ENCODE measurements around the gene ZNHIT6.
"Not testable (repeated sequence)": the region's sequence is repeated elsewhere in the genome, so short reads cannot be mapped to it uniquely, and the experiment has no call there.

The ZNHIT6 gene, protein sequence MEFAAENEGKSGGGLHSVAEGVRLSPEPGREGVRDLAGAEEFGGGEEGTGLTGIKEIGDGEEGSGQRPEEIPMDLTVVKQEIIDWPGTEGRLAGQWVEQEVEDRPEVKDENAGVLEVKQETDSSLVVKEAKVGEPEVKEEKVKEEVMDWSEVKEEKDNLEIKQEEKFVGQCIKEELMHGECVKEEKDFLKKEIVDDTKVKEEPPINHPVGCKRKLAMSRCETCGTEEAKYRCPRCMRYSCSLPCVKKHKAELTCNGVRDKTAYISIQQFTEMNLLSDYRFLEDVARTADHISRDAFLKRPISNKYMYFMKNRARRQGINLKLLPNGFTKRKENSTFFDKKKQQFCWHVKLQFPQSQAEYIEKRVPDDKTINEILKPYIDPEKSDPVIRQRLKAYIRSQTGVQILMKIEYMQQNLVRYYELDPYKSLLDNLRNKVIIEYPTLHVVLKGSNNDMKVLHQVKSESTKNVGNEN

DNA sequence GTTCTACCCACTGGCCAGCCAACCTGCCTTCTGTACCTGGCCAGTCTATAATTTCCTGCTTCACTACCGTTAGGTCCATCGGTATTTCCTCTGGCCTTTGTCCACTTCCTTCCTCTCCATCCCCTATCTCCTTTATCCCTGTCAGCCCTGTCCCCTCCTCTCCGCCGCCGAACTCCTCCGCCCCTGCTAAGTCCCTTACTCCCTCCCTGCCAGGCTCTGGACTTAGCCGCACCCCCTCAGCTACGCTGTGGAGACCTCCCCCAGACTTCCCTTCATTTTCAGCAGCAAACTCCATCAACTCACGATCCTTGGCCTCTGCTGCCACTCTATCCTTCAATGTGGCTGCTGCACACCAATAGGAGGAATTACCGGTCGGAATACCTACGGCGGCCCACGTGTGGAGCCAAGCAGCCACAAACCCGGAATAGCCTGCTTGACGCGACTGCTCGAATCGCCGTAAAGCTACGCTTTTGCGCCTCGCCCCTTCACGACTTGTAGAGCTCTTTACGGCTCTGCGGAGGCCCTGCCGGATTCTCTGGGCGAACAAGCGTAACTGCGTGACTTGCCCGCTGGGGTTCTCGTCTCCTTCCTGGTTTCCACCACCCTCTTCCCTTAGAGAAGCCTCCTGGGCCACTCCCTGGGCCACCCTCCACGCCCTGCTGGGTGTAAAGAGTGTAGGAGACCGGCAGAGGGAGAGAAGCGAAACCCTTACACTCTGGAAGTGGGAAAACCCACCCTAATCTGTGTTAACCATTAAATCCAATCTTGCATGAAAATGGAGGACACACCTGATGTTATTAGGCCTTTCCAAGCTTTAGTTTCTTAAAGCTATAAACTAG is at the start of gene ZNHIT6:
TSS of gene ZNHIT6 (minus strand) at position 444 of the 839 bp plus-strand sequence. CDS start at position 295, 149 bp downstream.
- DNase-seq: peak; percentile 83 to 89

DNA sequence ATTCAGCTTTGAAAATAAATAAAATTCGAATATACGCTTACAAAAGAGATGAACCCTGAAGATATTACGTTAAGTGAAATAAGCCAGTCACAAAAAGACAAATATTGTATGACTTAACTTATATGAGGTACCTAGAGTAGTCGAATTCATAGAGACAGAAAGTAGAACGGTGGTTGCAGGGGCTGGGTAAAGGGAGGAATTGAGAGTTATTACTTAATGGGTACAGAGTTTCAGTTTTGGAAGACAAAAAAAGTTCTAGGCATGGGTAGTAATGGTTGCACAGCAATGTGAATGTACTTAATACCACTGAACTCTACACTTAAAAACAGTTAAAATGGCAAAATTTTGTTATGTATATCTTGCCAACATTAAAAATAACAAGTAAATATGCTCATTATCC is 48.6 kb upstream of the ZNHIT6 start:
- no peak for DNase-seq

DNA sequence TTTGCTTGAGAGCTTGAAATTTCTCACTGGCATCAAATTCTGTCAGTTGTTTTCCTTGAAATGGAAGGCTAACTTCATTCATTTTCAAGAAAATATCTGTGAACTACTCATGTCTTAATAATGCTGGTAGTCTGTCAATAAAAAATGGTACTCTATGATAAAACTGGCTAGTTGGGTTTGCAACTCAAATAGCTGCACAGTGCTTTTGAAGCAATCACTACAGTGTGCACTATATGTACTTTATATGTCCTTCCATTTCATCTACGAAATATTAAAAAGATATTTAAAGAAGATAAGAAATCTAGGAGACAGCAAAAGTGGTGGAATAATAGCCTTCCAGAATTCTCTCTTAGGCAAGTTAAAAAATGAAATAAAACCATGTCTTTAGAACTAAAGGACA is 39.9 kb upstream of the ZNHIT6 start:
- DNase-seq: no peak

DNA sequence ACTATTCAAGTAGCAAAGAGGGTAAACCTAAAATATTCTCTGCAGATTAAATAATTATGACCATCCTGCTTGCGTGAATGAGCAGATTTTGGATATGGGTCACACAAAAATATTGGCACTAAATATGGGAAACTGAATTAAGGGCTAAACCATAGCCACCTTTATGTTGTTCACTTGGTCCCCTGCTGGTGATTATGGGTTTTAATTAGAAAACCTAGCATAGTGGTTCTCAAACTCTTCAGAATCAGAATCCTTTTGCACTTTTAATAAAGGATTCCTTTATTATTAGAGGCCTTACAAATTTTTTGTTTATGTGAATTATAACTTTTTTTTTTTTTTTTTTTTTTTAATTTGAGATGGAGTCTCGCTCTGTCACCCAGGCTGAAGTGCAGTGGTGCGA is 38.5 kb upstream of the ZNHIT6 start:
- no peak for DNase-seq

DNA sequence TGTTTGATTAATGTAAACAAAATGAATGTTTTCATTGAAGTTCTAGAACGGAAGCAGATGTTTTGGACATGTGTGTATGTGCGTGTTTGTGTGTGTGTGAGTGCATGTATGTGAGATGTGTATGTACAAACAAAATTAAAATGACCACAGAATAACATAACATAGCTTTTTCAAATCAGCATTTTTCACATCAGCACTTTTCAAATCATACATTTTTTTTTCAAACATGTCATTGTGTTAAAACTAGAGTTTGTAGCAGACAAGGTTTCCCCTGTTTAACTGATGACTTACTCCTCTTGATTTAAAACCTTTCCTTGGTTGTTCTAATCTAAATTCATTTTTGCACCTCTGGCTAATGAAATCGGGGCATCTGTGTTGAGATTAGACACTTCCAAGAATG is 35.6 kb upstream of the ZNHIT6 start:
- no peak for DNase-seq

DNA sequence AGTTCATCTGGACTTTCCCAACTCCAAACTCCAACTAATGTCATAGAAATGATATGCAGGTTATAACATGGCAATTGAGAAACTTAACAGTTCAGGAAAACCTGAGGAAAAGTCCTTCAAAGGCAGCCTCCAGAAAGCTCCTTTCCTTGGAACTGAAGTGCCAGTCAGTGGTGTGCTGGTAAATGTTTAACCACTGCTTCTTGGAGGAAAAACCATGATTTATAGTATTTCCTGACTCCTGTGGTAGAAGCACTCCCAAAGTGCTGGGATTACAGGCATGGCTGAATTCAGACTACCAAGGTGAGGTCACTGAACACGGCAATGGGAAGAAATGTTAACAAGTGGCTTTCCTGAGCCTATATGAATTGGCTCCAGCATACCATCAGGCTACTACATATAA is 26.7 kb upstream of the ZNHIT6 start:
- DNase-seq: no peak

DNA sequence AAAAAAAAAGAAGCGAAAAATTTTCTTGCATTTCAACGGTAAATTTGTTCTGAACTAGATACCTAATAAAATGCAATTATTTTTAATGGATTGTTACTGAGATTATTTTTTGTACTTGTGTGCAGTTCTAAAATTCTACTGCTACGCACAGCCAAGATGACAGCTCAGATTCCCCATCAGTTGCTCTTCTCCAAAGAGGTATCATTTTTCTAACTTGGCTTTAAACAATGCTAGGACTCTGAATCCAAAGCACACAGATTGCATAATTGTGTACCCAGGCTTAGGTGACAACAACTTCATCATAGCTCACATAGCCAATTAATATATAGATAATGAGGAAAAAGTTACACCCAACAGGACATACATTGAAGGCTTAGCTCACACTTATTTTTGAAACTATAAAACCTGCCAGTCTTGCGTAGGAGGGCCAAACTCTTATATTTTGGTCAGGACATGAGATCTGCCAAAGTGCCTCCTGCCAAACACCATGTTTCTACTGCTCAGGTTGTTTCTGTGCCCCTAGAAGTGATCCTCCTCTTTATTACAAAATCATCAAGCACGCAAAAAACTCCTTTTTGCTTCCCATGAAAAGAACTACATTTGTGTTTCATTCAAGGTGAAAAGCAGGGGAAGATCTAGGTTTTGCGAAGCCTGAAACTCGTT is 10.6 kb upstream of the ZNHIT6 start:
- no peak for DNase-seq

DNA sequence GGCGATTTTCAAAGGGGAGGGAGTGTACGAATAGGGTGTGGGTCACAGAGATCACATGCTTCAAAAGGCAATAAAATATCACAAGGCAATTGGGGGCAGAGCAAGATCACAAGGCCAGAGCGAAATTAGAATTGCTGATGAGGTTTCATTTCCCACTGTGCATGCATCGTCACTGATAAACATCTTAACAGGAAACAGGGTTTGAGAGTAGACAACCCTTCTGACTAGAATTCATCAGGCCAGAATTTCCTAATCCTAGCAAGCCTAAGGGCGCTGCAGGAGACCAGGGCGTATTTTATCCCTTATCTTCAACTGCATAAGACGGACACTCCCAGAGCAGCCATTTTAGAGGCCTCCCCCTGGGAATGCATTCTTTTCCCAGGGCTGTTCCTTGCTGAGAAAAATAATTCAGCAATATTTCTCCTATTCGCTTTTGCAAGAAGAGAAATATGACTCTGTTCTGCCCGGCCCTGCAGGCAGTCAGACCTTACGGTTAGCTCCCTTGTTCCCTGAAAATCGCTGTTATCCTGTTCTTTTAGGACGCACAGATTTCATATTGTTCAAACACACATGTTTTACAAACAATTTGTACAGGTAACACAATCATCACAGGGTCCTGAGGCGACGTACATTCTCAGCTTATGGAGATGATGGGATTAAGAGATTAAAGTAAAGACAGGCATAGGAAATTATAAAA is 6.3 kb upstream of the ZNHIT6 start:
- not testable (repeated sequence) for DNase-seq

DNA sequence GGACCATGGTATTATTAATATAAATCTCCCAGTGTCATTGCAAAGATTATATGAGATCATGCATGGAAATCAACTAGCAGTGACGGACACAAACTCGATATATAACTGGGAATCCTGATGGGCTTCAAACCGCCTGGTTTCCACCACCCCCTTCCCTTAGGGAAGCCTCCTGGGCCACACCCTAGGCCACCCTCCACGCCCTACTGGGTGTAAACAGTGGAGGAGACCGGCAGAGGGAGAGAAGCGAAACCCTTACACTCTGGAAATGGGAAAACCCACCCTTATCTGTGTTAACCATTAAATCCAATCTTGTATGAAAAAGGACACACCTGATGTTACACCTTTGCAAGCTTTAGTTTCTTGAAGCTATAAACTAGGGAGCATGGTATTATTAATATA is 595 bp upstream of the ZNHIT6 start:
- DNase-seq: no peak

DNA sequence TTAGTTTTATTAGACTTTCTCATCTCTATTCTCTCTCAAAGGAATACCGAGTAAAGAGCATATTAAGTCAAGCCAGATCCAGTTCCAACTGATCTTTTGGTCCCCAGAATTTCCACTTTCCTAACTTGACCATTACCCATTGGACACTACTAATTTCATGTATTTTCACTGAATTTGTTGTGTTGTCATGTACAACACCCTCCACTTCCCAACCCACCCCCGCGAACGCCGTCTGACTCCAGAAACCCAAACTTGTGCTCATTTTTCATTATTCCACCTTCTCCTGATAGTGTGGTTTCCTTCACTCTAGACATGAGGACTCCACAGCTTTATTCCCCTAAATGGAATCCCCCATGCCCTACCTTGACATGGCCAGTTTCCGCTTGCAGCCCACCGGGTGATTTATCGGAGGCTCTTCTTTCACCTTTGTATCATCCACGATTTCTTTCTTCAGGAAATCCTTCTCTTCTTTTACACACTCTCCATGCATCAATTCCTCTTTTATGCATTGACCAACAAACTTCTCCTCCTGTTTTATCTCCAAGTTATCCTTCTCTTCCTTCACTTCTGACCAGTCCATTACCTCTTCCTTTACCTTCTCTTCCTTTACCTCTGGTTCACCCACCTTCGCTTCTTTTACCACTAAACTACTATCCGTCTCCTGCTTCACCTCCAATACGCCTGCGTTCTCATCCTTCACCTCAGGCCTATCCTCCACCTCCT is 805 bp downstream of the ZNHIT6 start:
- DNase-seq: no peak

DNA sequence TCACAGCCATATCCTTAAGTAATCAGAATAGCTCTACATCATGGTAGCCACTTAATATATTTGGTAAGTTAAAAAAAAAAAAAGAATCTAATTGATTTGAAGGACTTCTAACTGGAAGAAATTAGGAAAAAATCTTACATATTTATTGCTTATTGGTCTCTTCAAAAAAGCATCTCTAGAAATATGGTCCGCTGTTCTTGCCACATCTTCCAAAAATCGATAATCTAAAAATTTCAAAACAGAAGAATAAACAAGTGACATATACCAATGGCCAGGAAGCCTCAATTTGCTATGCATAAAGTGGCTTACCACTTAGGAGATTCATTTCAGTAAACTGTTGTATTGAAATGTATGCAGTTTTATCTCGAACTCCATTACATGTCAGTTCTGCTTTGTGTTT is 2.3 kb downstream of the ZNHIT6 start:
- DNase-seq: no peak

DNA sequence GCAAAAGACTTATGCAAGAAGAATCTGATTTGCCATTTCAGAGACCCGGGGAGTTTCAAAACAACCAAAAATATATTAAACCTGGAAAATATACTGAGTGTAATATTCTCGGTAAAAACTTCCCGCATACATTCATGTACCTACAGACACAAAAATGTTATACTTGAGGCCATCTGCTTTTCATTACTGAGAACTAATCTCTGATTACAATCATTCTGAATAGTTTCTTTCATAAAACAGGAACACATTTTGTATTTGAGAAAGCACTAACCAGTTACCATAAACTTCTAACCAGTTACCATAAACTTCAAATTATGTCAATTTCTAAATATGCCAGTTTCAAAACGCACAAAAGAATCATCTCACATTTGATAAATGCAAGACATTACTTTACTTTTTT is 7.8 kb downstream of the ZNHIT6 start:
- no peak for DNase-seq

DNA sequence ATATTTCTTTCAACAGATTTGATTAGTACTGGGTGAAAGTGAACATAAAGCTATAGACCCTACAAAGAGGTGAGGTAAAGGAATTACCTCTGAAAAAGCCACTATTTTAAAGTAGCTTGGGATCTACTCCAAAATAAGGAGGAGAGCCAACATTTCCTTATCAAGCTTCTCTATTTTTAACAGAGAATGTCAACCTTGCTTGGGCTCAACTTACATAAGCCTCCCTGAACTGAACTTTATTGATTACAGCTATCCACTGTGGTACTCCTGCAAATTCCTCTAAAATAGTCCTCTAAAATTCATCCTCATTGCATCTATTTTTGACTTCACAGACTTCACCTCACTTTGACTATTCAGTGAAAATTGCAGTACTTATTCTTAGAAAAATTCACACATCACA is 10.3 kb downstream of the ZNHIT6 start:
- no peak for DNase-seq

DNA sequence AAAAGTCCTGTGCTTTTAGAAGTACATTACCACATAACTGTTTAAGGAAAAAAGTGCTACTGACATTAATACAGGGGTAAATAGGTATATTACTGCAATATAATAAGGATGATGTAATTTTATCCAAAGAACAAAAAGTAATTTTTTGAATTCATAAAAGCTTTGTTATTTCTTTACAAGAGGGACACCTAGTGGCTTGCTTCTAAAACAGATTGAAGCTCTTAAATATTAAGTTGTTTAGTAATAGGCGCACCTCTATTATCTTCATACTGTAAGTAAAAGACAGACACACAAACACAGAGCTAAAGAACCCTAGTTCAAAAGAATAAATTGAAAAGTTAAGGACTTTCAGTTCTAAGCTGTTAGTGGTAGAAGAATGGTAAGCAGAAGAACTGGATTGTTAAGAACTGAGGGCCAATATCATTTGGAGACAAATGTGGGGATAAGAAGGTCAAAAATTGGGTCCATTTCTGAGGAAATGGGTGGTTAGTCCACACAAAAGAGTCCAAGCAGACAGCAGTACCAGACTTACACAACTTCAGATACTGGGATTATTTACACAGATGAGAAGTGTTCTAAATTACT is 15.4 kb downstream of the ZNHIT6 start:
- DNase-seq: no peak

DNA sequence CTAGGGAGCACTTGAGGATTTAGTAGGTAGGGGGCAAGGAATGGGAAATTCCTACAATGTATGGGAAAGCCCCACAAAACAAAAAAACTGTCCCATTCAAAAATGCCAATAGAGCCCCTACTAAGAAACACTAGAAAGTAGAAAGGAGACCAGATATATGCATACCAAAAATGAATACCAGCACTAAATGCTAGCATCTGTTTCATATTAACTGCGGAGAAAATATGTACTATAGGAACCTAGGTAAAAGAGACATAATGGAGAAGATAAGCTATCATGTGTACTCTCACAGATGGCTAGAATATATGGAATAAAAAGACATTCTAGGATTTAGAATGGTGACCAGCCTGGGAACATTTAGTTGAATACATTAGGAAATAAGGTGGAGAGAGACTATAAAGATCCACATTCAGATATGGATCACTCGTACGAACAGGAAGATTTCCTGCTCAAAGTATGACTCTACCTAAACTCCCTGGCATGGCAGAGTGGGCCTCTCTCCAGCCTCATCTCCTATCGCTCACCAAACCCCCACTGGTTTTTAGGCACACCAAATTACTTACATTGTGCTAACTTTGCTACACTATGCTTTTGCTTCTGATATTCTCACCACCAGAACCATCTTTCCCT is 18.3 kb downstream of the ZNHIT6 start:
- DNase-seq: no peak

DNA sequence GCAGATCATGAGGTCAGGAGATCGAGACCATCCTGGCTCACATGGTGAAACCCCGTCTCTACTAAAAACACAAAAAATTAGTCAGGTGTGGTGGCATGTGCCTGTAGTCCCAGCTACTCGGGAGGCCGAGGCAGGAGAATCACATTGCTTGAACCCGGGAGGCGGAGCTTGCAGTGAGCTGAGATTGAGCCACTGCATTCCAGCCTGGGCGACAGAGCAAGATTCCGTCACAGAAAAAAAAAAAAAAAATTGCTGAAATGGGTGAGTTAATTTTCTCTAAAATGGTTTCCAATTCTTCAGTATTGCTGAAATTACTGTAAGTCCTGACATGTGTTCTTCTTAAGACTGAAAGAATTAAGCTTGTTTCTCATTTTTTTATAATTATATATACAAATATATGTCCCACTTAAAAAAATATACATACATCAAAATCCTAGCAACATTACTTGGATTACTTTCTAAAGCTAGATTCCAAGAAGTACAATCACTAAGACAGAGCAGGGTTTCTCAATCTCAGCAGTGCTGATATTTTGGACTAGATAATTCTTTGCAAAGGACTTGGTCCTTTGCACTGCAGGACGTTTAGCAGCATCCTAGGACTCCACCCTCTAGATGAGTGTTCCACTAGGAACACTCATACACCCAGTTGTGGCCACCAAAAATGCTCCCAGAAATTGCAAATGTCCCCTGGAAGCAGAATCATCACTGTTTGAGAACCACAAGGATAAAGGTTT is 24.8 kb downstream of the ZNHIT6 start:
- DNase-seq: no peak

DNA sequence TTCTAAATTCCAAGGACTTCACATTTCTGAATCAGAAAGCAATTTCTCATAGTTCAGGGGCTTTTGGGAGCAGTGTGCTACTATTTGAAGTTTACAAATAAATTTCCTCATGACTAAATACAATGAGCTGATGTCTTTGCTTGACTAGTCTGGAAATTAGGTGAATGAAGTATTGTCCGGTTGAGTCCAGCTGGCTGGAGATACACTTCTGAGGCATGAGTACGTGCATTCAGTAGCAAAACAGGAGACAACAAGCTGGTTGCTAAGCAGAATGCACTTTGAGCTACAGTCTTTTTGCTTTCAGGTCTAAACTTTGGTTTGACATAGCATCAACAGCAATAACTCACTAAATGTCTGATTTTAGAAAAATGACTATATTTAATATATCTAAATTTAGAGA is 27.1 kb downstream of the ZNHIT6 start:
- DNase-seq: no peak

DNA sequence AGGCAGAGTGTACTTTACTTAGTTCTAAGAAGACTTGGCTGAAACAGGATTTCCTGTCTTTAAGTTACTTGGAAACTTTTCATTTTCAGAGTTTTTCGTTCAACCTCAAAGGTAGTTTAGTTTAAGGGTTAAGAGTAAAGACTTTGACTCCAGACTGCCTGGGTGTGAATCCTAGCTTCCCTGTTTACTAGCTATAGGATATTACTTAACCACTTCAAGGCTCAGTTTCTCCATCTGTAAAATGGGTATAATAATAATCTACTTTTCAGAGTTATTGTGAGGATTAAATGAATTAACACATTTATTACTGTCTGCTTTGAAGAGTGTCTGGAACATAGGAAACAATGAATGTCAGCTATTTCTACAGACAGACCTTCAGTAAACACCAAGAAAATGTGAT is 30.0 kb downstream of the ZNHIT6 start:
- DNase-seq: no peak

DNA sequence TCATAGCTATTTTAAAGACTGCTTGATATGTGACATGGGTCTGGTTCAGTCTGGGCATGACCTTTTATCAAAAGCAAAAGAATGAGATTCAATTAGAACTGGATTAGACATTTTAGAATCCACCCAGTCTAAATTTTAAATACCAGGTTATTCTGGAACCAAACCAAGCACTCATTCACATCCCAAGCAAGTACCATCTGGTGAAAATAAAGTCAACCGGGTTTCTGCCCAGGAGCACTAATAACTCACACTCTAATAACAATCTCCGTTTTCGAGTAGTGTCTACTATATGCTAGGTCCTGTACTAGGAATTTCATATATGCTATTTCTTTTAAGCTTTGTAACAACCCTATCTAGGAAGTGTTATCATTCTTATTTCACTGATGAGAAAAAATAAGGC is 30.6 kb downstream of the ZNHIT6 start:
- DNase-seq: no peak

DNA sequence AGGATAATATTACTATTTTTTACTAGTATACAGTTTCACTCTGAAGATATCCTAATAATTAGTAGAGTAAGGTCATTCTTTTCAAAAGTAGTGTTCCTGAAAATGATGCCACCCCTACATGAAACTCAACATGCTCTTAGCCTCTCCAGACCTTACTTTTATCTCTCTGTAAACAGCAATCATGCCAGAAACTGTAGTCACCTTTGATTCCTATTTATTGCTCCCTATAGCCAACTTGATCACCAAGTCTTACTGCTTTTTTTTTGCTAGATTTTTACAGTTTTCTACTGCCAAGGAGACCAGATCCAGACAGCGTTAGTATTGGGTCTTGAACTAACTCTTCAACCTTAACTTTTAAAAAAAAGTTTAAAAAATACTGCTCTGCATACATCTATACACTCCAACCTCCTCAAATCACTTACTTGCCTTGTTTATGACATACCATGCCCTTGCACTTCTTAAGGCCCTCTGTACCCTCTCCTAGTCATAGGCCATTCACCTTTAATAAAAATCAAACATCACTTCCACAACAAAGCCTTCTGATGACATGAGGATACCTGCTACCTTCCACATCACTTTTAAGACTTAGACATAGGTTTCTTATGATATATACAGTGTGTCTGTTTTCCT is 36.1 kb downstream of the ZNHIT6 start:
- DNase-seq: no peak

Measured in activated CD4-positive, alpha-beta T cell treated with anti-CD3 and anti-CD28 coated beads, Interleukin-2, amount 50 U/mL, for 48 hours (primary cell).